SK-N-MC (cell line): Measurements from ENCODE around the gene RACGAP1.

ENCODE experiments used
- EZH2 ChIP-seq: fragments of 200-600 bp; sonication (generic); IDR thresholded peaks from one replicate; pipeline ENCODE4 v1.6.1; 2017; ENCODE audit warnings: antibody characterized with exemption
- POLR2AphosphoS5 ChIP-seq: IDR thresholded peaks from 2 replicates; pipeline ENCODE4 v1.6.1; 2012; ENCODE audit warnings: mild to moderate bottlenecking, low read depth, low read length, borderline replicate concordance

GRCh38 chr12:49943625-49943960, 81.7 kb downstream of the RACGAP1 start:
- TF ChIP-seq EZH2 (no peak), POLR2AphosphoS5 (no peak)
